Caco-2 (cell line): ENCODE data around the gene WDR6. TPM values are rescaled to one million over a fixed set of nuclear protein-coding genes. Genes with fewer than 3 reads are reported as not detected.

Experiments used
- BruUV-seq: library from RNA; stranded (reverse); fragments of 400-500 nt; replicated peaks from 2 replicates; lab custom pipeline; 2021; lab: Mats Ljungman, UMichigan
- CTCF ChIA-PET: fragments of 300-600 bp; sonication (Branson Sonifier 250); formaldehyde crosslinking; loops from one replicate; lab custom pipeline; 2022; ENCODE audit warnings: antibody characterized with exemption; lab: Charles Lee
- POLR2A ChIA-PET: fragments of 300-600 bp; sonication (Branson Sonifier 250); formaldehyde crosslinking; loops from one replicate; lab custom pipeline; 2022; ENCODE audit warnings: antibody characterized with exemption; lab: Charles Lee
- DNase-seq, 2 experiments: peaks; one replicate each; pipeline versions ENCODE4 v3.0.0 to v3.0.0-alpha.2; 2020 to 2022
- H3K27me3 ChIP-seq: replicated peaks from 2 replicates; pipeline ENCODE4 v1.6.0; 2011; ENCODE audit warnings: low read length; ENCODE audit not compliant: control insufficient read depth, insufficient read depth
- H3K36me3 ChIP-seq: 2 replicates; pipeline ENCODE4 v1.5.1; 2011; ENCODE audit warnings: low read length; ENCODE audit not compliant: control insufficient read depth, insufficient read depth
- H3K4me1 ChIP-seq: fragments of 250-450 bp; sonication (Bioruptor Pico); 2 replicates; pipeline ENCODE4 v1.5.1; 2020; ENCODE audit warnings: mild to moderate bottlenecking
- H3K4me3 ChIP-seq: 2 replicates; pipeline ENCODE4 v1.5.1; 2011; ENCODE audit warnings: low read depth, mild to moderate bottlenecking, control low read depth, low read length
- H3K9me3 ChIP-seq: fragments of 250-450 bp; sonication (Bioruptor Pico); 2 replicates; pipeline ENCODE4 v1.5.1; 2020; ENCODE audit warnings: mild to moderate bottlenecking, moderate library complexity
- H3K27ac Mint-ChIP-seq: one replicate; pipeline ENCODE4 v1.8.0; 2022; ENCODE audit warnings: mixed read lengths; ENCODE audit not compliant: unreplicated experiment
- H3K27me3 Mint-ChIP-seq: one replicate; pipeline ENCODE4 v1.8.0; 2022; ENCODE audit warnings: mixed read lengths; ENCODE audit not compliant: insufficient read depth, unreplicated experiment
- H3K36me3 Mint-ChIP-seq: one replicate; pipeline ENCODE4 v1.8.0; 2022; ENCODE audit warnings: mild to moderate bottlenecking, mixed read lengths; ENCODE audit not compliant: insufficient read depth, unreplicated experiment
- H3K4me1 Mint-ChIP-seq: one replicate; pipeline ENCODE4 v1.8.0; 2022; ENCODE audit warnings: low read depth, mixed read lengths; ENCODE audit not compliant: unreplicated experiment
- H3K4me3 Mint-ChIP-seq: one replicate; pipeline ENCODE4 v1.8.0; 2022; ENCODE audit warnings: mild to moderate bottlenecking, moderate library complexity, mixed read lengths; ENCODE audit not compliant: unreplicated experiment
- H3K9me3 Mint-ChIP-seq: one replicate; pipeline ENCODE4 v1.8.0; 2022; ENCODE audit warnings: mixed read lengths; ENCODE audit not compliant: unreplicated experiment
- intact Hi-C: fragments of 100-400 bp; cut with micrococcal nuclease; formaldehyde crosslinking; loops from one replicate; pipeline ENCODE4 v1.10.0; 2022; ENCODE audit not compliant: unreplicated experiment
- total RNA-seq: library from RNA; stranded (reverse); gene quantifications from 2 replicates; pipeline ENCODE4 v1.2.3, GENCODE V29; 2022
- TF ChIP-seq, protein P1 (sequence below), 2 experiments: fragments of 200-600 bp in 1 of 2; IDR thresholded peaks; 1 replicate in 1 of 2; 2 replicates in 1 of 2; pipeline versions ENCODE4 v1.5.1 to v1.8.0; 2011 to 2022; ENCODE audit warnings: antibody characterized with exemption in 1 of 2, control low read depth in 1 of 2, inconsistent platforms in 1 of 2, low read depth in 1 of 2, low read length in 1 of 2, mild to moderate bottlenecking in 1 of 2, moderate library complexity in 1 of 2; ENCODE audit not compliant: insufficient read depth in 1 of 2, severe bottlenecking in 1 of 2, unreplicated experiment in 1 of 2

The WDR6 gene
- total RNA-seq, 1 experiment from 2014 or later: 184 TPM

DNA sequence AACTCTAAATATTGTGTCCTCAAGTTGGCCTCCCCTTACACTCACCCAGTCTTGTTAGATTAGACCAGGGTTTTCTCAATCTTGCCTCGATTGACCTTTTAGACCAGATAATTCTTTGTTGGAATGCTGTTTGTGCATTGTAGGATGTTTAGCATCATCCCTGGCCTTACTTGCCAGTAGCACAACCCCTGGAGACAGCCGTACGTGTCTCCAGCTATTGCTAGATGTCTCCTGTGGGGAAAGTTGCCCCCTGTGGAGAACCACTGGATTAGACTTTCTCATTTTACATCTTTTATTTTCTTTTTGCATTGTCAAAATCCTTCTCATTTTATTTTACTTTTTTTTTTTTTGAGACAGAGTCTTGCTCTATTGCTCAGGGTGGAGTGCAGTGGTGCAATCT lies 2.2 kb downstream of the WDR6 start:
- H3K4me3 ChIP-seq: no peak overlapping the region
- H3K36me3 ChIP-seq: peaks cover 3% of the 10 kb centered on the region
- H3K27me3 ChIP-seq: no peaks in the 10 kb centered on the region
- TF ChIP-seq, protein P1, sequence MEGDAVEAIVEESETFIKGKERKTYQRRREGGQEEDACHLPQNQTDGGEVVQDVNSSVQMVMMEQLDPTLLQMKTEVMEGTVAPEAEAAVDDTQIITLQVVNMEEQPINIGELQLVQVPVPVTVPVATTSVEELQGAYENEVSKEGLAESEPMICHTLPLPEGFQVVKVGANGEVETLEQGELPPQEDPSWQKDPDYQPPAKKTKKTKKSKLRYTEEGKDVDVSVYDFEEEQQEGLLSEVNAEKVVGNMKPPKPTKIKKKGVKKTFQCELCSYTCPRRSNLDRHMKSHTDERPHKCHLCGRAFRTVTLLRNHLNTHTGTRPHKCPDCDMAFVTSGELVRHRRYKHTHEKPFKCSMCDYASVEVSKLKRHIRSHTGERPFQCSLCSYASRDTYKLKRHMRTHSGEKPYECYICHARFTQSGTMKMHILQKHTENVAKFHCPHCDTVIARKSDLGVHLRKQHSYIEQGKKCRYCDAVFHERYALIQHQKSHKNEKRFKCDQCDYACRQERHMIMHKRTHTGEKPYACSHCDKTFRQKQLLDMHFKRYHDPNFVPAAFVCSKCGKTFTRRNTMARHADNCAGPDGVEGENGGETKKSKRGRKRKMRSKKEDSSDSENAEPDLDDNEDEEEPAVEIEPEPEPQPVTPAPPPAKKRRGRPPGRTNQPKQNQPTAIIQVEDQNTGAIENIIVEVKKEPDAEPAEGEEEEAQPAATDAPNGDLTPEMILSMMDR (IDR thresholded peaks at IDR 0.05; ENCODE audit: insufficient read depth in 1 of 2, low read depth in 1 of 2, low read length in 1 of 2, severe bottlenecking in 1 of 2, unreplicated experiment in 1 of 2): no peak
- Mint-ChIP-seq H3K36me3 (peaks cover 76% of the 10 kb centered on the region), H3K27ac (peak overlapping the region; percentile 63), H3K4me3 (peak overlapping the region; percentile 46), H3K27me3 (no peaks in the 10 kb centered on the region), H3K9me3 (no peaks in the 10 kb centered on the region), H3K4me1 (peaks cover 13% of the 10 kb centered on the region)
- ChIA-PET CTCF (interaction anchor here (0.6 to 1.4 kb wide), 2 partner anchors 22 to 923 kb away, joined by 5 to 7 read pairs; no protein-coding TSS in a partner anchor), POLR2A (no interaction called here)
- no peak for DNase-seq
- peaks cover 20% of the 10 kb centered on the region for H3K4me1 ChIP-seq
- H3K9me3 ChIP-seq: no peaks in the 10 kb centered on the region
- intact Hi-C loops: no loop called here
- no TSS peak for BruUV-seq

DNA sequence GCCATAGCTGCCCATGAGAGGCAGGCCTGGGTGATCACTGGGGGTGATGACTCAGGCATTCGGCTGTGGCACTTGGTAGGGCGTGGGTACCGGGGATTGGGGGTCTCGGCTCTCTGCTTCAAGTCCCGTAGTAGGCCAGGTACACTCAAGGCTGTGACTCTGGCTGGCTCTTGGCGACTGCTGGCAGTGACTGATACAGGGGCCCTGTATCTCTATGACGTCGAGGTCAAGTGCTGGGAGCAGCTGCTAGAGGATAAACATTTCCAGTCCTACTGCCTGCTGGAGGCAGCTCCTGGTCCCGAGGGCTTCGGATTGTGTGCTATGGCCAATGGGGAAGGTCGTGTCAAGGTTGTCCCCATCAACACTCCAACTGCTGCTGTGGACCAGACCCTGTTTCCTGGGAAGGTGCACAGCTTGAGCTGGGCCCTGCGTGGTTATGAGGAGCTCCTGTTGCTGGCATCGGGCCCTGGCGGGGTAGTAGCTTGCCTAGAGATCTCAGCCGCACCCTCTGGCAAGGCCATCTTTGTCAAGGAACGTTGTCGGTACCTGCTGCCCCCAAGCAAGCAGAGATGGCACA lies 5.3 kb downstream of the WDR6 start:
- H3K4me1 Mint-ChIP-seq: peaks cover 13% of the 10 kb centered on the region
- H3K4me3 Mint-ChIP-seq: no peak overlapping the region
- POLR2A ChIA-PET: interaction anchor here (0.5 to 1.2 kb wide), 2 partner anchors 10 to 259 kb away, joined by 3 to 4 read pairs; partner anchors contain the start of gene NDUFAF3
- no peaks in the 10 kb centered on the region for H3K9me3 Mint-ChIP-seq
- BruUV-seq: no TSS peak
- intact Hi-C loops: no loop called here
- TF ChIP-seq, protein P1 (IDR thresholded peaks at IDR 0.05; ENCODE audit: insufficient read depth in 1 of 2, low read depth in 1 of 2, low read length in 1 of 2, severe bottlenecking in 1 of 2, unreplicated experiment in 1 of 2): no peak
- no peak overlapping the region for H3K4me3 ChIP-seq
- peaks cover 5% of the 10 kb centered on the region for H3K36me3 ChIP-seq
- DNase-seq: no peak
- CTCF ChIA-PET: interaction anchor here (1.7 to 3.6 kb wide), 2 partner anchors 25 kb away, joined by 7 to 29 read pairs; no protein-coding TSS in a partner anchor
- no peaks in the 10 kb centered on the region for H3K27me3 Mint-ChIP-seq
- H3K4me1 ChIP-seq: peaks cover 7% of the 10 kb centered on the region
- no peaks in the 10 kb centered on the region for H3K27me3 ChIP-seq
- peaks cover 90% of the 10 kb centered on the region for H3K36me3 Mint-ChIP-seq
- H3K27ac Mint-ChIP-seq: no peak overlapping the region
- no peaks in the 10 kb centered on the region for H3K9me3 ChIP-seq

DNA sequence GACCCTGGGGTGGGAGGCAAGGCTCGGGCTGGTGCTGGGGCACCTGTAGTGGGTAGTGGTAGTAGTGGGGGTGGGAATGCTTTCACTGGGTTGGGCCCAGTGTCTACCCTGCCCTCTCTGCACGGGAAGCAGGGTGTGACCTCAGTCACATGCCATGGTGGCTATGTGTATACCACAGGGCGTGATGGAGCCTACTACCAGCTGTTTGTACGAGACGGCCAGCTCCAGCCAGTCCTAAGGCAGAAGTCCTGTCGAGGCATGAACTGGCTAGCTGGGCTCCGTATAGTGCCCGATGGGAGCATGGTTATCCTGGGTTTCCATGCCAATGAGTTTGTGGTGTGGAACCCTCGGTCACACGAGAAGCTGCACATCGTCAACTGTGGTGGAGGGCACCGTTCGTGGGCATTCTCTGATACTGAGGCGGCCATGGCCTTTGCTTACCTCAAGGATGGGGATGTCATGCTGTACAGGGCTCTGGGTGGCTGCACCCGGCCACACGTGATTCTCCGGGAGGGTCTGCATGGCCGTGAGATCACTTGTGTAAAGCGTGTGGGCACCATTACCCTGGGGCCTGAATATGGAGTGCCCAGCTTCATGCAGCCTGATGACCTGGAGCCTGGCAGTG lies 6.0 kb downstream of the WDR6 start:
- Histone ChIP-seq H3K27me3 (no peaks in the 10 kb centered on the region), H3K36me3 (peaks cover 5% of the 10 kb centered on the region), H3K4me3 (no peak overlapping the region), H3K4me1 (peaks cover 3% of the 10 kb centered on the region), H3K9me3 (no peaks in the 10 kb centered on the region)
- TF ChIP-seq, protein P1 (IDR thresholded peaks at IDR 0.05; ENCODE audit: insufficient read depth in 1 of 2, low read depth in 1 of 2, low read length in 1 of 2, severe bottlenecking in 1 of 2, unreplicated experiment in 1 of 2): no peak
- no peak for DNase-seq
- H3K27me3 Mint-ChIP-seq: no peaks in the 10 kb centered on the region
- no peak overlapping the region for H3K4me3 Mint-ChIP-seq
- peaks cover 90% of the 10 kb centered on the region for H3K36me3 Mint-ChIP-seq
- H3K9me3 Mint-ChIP-seq: no peaks in the 10 kb centered on the region
- ChIA-PET POLR2A (no interaction called here), CTCF (interaction anchor here (0.9 to 3.6 kb wide), 2 partner anchors 26 to 81 kb away, joined by 3 to 29 read pairs; partner anchors contain the start of gene QRICH1)
- peaks cover 10% of the 10 kb centered on the region for H3K4me1 Mint-ChIP-seq
- no TSS peak for BruUV-seq
- intact Hi-C loops: no loop called here
- H3K27ac Mint-ChIP-seq: no peak overlapping the region
